Activated T-helper 1 cell treated with Interleukin-2 at 50 U/mL for 16 hours (primary cell): ENCODE data around the gene TMPRSS11D.

Experiments used
- DNase-seq: peaks from one replicate; pipeline ENCODE4 v3.0.0-alpha.2; 2020; ENCODE audit warnings: low read depth

The TMPRSS11D gene, protein sequence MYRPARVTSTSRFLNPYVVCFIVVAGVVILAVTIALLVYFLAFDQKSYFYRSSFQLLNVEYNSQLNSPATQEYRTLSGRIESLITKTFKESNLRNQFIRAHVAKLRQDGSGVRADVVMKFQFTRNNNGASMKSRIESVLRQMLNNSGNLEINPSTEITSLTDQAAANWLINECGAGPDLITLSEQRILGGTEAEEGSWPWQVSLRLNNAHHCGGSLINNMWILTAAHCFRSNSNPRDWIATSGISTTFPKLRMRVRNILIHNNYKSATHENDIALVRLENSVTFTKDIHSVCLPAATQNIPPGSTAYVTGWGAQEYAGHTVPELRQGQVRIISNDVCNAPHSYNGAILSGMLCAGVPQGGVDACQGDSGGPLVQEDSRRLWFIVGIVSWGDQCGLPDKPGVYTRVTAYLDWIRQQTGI

DNA sequence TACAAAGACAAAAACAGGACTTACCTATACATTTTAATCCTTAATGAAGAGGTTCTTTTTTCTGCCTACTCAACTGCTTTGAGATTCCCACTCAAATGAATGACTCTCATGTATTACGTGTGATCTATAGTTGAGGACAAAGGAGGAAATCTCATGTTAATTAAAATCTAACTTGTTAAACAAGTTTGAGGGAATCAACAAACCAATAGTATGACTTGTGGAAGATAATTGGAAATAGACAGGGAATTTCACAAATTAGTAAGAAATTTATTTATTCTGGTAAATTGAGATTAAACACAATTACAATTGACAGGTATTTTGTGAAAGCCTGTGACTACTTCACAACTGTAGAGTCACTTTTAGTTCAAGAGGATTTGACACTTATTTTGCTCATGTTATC lies at the start of gene TMPRSS11D:
Gene TMPRSS11D (minus strand): TSS at position 101 of the 400 bp plus-strand sequence. CDS start 69 bp downstream, at position 32.
- no peak for DNase-seq

DNA sequence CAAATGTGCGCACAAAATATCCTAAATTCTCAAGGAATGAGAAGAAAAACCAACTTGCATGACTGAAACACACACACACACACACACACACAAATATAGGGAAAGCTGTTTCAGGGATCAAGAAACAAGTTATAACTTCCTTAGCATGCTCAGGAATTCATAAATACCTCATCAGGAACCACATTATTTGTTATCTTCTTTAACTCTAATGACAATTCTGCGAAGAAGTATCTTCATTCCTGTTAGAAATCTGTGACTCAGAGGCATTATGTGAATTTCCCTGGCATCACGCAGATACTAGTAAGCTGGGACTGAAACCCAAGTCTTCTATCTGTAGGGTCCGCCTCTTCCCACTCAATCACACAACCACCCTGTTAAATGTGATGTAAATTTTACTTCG lies 49.2 kb upstream of the TMPRSS11D start:
- DNase-seq, result no peak

DNA sequence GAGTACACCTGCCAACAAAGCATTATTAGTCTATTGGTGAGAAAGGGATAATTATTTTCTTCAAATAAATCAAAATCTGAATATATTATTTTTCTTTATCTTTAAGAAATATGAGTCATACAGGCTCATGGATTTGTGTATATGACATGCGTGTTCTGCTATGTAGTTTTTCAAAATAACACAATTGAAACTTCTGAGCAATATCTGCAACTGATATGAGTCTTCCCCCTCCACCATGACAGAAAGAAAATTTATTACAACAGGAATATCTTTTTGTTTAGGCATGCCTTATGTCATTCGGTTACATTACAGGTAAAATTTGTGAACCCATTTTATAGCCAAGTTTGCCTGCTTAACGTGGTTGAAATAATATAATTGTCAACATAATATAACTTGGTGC lies 47.5 kb upstream of the TMPRSS11D start:
- DNase-seq, result no peak

DNA sequence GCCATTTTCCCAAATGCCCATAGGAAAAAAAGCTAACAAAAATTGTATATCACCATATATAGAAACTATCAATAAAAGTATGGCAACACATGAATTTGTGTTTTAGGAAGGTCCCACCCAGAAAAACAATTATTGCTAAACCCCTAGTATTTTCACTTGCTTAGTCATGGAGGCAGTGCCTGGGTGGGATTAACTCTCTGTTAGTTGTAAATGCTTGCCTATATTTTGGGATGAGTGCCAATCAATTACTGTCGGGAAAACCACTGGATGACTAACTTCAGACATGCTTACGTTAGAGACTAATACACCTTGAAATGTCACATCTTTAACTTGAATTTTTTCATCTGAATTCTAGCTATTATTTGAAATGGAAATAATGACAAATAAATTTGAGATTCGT lies 45.6 kb upstream of the TMPRSS11D start:
- no peak for DNase-seq

DNA sequence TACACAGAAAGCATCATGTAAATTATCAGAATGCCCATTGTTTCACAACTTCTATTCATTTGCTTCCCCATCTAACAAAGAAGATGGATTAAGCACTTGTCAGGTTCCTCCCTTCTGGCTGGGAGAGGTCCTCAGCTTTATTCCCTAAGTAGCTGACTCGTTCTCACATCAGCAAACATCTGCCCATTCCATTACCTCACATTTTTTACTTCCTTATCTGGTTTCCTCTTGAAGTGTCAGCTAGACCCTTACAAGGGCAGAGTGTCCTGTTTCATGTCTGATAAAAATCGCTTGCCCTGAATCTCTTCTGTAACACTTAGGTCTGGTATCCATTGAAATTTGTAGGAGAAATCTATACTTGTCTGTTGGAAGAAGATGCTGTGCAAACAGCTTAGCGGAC lies 44.7 kb upstream of the TMPRSS11D start:
- no peak for DNase-seq

DNA sequence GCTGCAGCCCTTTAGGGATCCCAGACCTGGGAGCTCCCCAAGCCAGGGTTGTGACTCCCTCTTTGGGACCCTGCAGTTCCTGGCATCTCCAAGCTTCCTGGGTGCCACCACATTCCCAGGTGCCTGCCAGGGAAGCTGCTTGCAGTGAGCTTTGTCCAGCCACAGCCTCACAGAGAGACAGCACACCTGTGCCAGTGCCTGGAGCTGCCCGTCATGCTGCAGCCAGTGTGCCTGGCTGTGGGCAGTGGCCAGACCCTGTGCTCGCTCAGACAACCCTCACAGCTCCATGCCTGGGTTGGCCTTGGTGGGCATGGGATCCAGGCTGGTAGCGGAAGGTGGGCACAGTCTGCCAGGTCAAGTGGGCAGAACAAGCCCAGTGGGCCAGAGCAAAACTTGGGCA lies 43.4 kb upstream of the TMPRSS11D start:
- DNase-seq, result no peak

DNA sequence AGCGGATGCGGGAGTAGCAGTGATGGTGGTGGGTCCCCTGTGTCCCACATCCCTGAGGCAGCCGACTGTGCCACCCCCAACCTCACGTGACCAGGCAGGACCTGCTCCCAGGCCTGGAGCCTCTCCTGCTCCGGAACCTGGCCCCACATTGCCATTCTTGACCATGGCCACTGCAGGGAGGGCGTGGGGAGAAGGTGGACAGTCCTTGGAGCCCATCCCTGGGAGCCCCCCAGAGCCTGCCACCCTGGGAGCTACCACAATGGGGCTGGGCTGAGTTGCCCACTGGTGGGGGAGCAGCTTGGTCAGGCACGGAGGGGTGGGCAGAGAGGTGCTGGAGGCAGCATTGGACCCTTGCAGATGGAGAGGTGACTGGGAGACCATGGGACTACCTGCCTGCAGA lies 42.7 kb upstream of the TMPRSS11D start:
- DNase-seq, result no peak

DNA sequence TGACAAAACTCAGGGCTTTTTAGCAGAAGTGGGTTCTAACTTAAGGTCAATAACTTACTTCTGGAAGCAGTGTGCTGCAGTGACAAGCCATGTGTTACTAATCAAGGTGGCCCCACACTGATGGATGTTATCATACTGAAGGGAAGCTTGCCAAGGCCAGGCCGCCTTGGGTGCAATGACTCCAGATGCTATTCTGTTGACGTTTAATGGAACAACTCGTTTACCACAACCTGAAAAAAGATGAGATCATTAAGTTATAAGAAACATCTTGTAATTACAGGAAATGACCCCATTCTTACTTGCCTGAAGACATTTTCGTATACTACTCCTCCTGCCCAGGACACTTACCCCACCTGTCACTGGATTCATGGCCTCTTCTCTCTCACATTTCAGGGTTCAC lies 38.9 kb upstream of the TMPRSS11D start:
- no peak for DNase-seq

DNA sequence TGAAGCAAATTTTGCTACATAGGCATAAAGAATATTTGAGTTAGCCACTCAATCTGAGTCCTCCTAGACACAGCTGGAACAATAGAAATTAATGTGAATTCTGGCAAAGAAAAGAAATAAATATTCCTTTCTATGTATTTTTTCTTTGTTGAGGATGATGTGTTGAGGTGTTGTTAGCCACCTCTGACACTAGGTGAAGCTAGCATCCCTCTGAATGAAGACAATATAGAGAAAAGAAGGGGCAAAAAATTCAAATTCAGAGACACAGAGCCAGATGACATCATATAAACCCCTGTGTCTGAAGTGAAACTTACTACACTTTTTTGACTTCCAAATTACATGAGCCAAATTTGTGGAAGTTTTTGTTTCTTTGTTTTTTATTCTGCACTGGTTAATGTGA lies 34.6 kb upstream of the TMPRSS11D start:
- no peak for DNase-seq

DNA sequence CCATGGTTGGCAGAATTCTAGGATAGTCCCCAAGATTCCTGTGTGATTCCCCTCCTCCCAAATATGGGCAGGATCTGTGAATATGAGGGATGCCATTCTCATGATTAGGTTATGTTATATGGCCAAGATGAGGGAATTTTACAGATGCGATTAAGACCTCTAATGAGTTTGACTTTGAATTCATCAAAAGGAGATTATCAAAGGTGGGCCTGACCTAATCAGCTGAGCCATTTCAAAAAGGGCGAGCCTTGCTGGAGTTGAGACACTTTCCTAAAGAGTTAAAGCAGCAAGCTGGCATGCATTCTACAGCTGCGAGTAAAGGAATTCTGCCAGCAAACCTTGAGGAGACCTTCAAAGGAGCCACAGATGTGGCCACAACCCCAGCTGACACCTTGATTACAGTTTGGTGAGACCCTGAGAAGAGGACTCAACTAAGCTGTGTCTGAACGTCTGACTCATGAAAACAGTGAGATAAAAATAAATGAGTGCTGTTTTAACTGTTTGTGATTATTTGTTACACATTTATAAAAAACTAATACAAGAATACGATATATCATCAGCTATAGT lies 31.7 kb upstream of the TMPRSS11D start:
- no peak for DNase-seq

DNA sequence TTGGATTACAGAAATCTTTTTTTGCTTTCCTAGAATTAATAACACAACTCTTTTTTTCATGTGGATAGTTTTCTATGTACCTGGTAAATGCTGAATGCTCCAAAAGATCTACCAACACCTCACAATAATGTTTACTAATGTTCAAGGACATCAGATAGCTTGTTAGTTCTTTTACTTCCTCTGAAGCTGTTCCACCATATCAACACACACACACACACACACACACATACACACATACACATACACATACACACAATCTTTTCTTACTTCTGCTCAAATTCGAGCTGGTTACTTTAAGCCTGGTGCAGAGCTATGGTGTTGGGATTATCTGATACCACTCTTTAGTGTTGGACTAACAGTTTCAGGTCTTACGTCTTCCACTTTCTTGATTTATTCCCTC lies 28.3 kb upstream of the TMPRSS11D start:
- DNase-seq, result no peak

DNA sequence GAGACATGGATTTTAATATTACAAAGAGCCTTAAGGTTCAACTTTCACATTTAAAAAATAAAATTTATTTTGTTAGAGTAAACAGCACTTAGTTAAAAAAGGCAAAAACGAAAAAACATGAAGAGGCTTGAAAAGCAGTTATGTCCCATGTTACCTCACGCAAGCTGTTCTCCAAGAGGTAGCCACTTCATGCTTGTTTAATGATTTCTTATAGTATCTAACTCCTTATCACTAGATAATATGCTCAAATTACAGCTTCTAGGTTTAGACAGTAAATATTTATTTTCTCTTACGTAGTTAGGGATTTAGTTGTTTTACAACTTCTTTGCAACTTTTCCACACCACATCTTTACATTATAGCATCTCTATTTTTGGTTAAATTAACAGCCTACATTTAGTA lies 27.8 kb upstream of the TMPRSS11D start:
- DNase-seq, result no peak

DNA sequence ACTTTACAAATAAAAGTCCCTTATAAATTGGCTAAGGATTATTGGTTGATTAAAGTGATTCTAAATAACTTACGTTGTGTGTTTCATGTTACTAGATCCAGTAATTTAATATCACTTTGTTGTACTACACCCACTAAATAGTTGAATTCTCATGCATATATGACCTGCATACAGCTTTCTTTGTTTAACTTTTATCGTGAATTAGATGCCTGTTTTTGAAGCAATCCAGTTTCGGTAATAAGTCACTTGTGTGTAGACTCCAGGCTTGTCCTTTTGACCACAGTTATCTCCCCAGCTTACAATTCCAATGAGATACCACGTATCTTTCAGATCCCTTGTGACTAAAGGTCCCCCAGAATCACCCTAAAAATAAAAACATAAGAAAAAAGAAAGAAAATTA lies 27.3 kb upstream of the TMPRSS11D start:
- DNase-seq, result no peak

DNA sequence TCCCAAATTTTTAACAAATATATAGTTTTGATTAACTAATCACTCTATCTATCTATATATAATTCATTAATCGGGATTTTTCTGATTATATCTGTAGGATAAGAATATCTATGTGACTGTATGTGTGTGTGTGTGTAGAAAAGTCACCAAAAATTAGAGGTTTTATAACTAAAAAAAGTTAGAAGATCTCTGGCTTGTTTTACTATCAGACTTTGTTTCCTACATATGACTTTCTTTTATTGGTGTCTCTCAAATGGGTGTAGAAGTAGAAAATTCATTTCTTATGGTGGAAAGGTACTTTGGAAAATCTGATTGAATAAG lies 26.7 kb upstream of the TMPRSS11D start:
- no peak for DNase-seq

DNA sequence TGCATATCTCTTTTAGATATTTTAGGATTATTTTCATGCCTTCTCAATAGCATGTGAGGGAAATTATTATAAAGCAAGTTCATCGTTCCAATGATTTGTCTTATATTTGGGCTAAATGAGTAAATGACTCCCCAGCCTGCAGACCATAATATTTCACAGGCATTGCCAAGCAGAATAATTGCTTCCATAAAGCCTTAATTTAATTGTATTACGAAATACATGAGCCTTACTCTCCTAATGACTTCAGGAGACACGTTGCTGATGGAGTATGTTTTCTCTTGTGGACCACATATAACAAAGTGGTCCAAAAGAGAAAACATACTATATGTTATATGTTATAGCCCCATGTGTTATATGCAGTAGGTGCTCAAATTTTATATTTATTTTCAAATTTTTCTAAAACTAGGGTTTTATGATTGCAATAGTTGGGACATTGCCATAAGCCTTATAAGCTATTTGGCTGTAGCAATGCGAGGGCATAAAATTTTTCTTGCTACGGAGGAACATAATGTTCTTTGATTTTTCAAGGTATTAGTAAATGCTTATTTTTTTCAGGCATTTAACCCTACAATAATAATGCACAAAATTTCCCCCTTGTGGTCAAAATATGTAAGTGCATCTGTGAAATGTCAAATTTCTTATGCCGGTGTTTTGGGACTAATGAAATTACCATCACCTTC lies 26.2 kb upstream of the TMPRSS11D start:
- DNase-seq, result no peak

DNA sequence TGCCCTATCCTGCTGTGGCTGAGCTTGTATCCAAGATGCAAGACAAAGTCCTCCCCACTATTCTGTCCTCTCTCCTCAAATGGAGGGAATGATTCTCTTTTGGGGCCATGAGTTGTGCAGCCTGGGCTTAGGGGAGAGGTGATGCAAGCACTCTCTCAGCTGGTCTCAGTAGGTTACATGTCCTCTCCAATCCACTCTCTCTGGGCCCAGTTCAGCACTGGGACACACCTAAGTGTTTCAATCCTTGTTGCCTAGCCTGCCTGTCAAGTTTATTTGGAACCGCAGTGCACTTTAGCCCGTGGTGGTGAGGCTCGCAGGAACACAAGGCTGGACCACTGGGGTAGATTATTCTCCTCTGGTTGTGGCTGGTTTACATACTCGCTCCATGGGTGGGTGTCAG lies 23.8 kb upstream of the TMPRSS11D start:
- no peak for DNase-seq

DNA sequence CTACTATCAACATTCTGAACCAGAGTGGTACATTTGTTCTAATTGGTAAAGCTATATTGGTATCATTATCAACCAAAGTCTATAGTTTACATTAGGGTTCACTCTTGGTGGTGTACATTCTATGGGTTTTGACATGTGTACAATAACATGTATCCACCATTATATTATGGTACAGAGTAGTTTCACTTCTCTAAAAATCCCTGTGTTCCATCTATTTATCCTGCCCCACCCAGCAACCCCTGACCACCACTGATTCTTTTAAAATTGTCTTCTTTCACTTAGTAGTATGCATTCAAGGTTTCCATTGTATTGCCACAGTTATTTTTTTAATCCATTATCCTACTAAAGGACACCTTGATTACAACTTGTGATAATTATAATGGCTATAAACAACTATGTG lies 15.3 kb upstream of the TMPRSS11D start:
- DNase-seq, result no peak

DNA sequence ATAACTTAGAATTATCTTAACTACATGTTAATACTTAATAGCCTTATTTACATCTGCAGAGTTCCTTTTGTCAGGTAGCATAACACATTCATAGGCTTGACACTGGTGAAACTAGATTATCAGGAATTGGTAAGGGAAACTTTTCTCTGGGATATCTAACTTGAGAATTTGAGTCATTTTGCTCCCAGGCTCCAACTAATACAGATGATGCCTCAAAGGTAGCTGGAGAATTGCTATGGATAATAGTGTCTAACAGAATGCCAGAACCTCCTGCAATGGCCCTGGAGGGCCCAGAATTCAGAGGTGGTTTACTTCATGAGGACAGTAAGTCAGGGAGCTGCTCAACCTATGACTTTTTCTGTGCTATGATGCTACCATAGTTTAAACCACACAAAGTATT lies 13.9 kb upstream of the TMPRSS11D start:
- no peak for DNase-seq

DNA sequence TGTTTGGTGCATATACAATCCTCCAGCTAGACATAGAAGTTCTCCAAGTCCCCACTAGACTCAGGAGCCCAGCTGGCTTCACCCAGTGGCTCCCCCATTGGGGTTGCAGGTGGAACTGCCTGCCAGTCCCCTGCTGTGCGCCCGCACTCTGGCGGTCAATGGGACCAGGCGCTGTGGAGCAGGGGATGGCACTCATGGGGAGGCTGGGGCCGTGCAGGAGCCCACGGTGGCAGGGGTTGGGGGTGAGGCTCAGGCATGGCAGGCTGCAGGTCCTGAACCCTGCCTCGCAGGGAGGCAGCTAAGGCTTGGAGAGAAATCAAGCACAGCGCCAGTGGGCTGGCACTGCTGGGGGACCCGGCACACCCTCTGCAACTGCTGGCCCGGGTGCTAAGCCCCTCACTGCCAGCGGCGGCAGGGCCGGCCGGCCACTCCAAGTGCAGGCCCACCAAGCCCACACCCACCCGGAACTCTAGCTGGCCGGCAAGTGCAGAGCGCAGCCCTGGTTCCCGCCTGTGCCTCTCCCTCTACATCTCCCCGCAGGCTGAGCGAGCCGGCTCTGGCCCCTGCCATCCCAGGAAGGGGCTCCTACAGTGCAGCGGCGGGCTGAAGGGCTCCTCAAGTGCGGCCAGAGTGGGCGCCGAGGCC lies 12.7 kb upstream of the TMPRSS11D start:
- DNase-seq, result no peak

DNA sequence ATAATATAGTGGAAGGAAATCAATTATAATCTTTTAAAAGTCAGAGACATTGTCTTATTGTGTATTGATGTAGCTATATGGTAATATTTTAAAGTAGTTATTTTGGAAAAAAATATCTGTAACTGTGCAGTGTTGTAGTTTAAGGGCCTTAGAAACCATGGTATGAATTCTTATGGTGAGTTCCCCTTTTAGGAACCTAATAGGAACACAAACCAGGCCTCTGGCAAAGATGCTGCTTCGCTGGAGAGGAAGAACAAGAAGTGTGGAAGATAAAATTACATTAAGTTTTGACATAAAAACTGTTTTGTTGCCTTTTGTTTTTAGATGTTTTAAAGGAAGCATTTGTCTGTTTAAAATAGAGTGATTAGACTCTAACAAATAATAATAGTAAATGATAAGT lies 10.9 kb upstream of the TMPRSS11D start:
- no peak for DNase-seq

DNA sequence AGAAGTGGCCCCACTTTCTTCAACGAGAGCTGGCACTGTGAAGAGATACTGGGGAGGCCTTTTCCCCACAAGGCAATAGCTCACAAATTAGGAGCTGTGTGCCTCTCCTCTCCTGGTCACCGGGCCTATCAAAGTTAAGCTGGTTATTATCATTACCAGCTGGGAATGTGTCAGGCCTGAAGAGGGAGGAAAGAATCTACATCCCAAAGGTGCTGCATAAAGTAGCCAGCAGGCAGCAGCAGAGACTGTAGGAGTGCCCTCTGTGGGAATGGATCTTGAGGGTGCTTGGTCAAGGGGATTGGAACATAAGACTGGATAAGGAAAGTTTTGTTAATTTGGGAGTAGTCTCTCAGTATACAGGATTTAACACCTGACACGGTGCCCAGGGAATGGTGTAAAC lies 9.1 kb upstream of the TMPRSS11D start:
- DNase-seq, result no peak

DNA sequence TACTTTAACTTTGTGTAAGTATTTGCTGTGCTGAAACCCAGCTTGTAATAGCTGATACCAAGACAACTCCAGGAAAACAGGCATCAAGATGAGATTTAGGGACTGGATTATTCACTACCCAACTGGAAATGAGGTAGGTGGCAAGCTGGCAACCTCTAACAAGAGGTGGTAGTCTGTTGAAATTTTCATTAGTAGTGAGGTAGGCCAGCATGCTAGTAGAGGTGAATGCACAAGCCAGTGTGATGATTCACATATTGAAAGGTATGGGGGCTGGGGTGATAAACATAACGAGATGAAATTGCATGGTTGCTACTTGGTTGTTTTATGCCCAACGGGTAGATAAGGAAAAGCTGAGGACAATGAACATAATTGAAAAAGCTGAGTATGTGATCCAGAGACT lies 8.5 kb upstream of the TMPRSS11D start:
- no peak for DNase-seq

DNA sequence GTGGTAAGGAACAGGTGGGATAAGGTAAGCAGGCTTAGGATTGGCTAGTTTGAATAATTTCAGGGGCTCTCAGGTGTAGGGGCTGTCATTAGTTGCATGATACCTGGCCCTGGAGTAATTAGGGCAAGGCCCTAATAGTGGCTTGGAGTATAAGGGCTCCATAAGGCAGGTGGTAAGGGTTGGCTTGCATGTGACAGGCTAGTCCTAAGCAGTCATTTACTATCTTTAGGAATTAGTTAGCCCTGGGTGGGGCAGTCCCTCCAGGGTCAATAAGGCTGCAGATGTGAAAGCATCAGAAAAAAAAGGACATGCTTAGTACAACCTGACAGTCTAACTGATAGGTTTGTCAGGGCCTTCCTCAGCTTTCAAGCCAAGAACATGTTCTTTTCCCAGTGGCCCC lies 7.8 kb upstream of the TMPRSS11D start:
- no peak for DNase-seq
